WTC11 (cell line): ENCODE measurements around the gene SNX17.

Source experiments
- CREB1 ChIP-seq: sonication (generic); formaldehyde crosslinking; IDR thresholded peaks from 2 replicates; pipeline ENCODE4 v1.8.0; 2023; ENCODE audit warnings: mild to moderate bottlenecking, missing genetic modification reagents
- FOXP4 ChIP-seq: sonication (generic); formaldehyde crosslinking; IDR thresholded peaks from 2 replicates; pipeline ENCODE4 v1.8.0; 2022; ENCODE audit warnings: mild to moderate bottlenecking, missing genetic modification reagents
- JUN ChIP-seq: sonication (generic); formaldehyde crosslinking; IDR thresholded peaks from 2 replicates; pipeline ENCODE4 v1.8.0; 2023; ENCODE audit warnings: mild to moderate bottlenecking, missing genetic modification reagents
- NFATC4 ChIP-seq: fragments of 250-450 bp; sonication (Bioruptor Pico); IDR thresholded peaks from 2 replicates; pipeline ENCODE4 v1.9.0; 2021; ENCODE audit warnings: mild to moderate bottlenecking
- NR2C2 ChIP-seq: sonication (generic); formaldehyde crosslinking; IDR thresholded peaks from 2 replicates; pipeline ENCODE4 v1.8.0; 2022; ENCODE audit warnings: mild to moderate bottlenecking, missing genetic modification reagents
- PREB ChIP-seq: sonication (generic); formaldehyde crosslinking; IDR thresholded peaks from 2 replicates; pipeline ENCODE4 v1.8.1; 2022; ENCODE audit warnings: mild to moderate bottlenecking, missing genetic modification reagents, moderate library complexity, borderline replicate concordance
- SMAD3 ChIP-seq: sonication (generic); formaldehyde crosslinking; IDR thresholded peaks from 2 replicates; pipeline ENCODE4 v1.8.0; 2022; ENCODE audit warnings: missing genetic modification reagents, mild to moderate bottlenecking, borderline replicate concordance
- ZSCAN18 ChIP-seq: fragments of 250-450 bp; sonication (Bioruptor Pico); IDR thresholded peaks from 2 replicates; pipeline ENCODE4 v2.1.2; 2022; ENCODE audit warnings: mild to moderate bottlenecking, moderate library complexity
- TF ChIP-seq, protein P1 (sequence below): fragments of 200-600 bp; IDR thresholded peaks from 2 replicates; pipeline ENCODE4 v1.8.0; 2022; ENCODE audit warnings: antibody characterized with exemption
- TF ChIP-seq, protein P2 (sequence below): sonication (generic); formaldehyde crosslinking; IDR thresholded peaks from 2 replicates; pipeline ENCODE4 v1.8.0; 2022; ENCODE audit warnings: mild to moderate bottlenecking, missing genetic modification reagents
- TF ChIP-seq, protein P3 (sequence below): sonication (generic); formaldehyde crosslinking; IDR thresholded peaks from 2 replicates; pipeline ENCODE4 v1.8.0; 2023; ENCODE audit warnings: missing genetic modification reagents
- TF ChIP-seq, protein P4 (sequence below): sonication (generic); formaldehyde crosslinking; IDR thresholded peaks from 2 replicates; pipeline ENCODE4 v1.8.0; 2023; ENCODE audit warnings: missing genetic modification reagents, mild to moderate bottlenecking, borderline replicate concordance
- TF ChIP-seq, protein P5 (sequence below): sonication (generic); formaldehyde crosslinking; IDR thresholded peaks from 2 replicates; pipeline ENCODE4 v1.8.1; 2023; ENCODE audit warnings: mild to moderate bottlenecking, missing genetic modification reagents

- TF ChIP-seq, protein P1, sequence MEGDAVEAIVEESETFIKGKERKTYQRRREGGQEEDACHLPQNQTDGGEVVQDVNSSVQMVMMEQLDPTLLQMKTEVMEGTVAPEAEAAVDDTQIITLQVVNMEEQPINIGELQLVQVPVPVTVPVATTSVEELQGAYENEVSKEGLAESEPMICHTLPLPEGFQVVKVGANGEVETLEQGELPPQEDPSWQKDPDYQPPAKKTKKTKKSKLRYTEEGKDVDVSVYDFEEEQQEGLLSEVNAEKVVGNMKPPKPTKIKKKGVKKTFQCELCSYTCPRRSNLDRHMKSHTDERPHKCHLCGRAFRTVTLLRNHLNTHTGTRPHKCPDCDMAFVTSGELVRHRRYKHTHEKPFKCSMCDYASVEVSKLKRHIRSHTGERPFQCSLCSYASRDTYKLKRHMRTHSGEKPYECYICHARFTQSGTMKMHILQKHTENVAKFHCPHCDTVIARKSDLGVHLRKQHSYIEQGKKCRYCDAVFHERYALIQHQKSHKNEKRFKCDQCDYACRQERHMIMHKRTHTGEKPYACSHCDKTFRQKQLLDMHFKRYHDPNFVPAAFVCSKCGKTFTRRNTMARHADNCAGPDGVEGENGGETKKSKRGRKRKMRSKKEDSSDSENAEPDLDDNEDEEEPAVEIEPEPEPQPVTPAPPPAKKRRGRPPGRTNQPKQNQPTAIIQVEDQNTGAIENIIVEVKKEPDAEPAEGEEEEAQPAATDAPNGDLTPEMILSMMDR = no peak
- no peak for TF ChIP-seq CREB1
- TF ChIP-seq, protein P2, sequence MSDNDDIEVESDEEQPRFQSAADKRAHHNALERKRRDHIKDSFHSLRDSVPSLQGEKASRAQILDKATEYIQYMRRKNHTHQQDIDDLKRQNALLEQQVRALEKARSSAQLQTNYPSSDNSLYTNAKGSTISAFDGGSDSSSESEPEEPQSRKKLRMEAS (CRISPR knock-in tag) = no peak
- TF ChIP-seq ZSCAN18 (CRISPR knock-in tag) = no peak
- no peak for TF ChIP-seq NR2C2 (CRISPR knock-in tag)
- no peak for TF ChIP-seq NFATC4 (CRISPR knock-in tag)
- no peak for TF ChIP-seq SMAD3 (CRISPR knock-in tag)
- TF ChIP-seq FOXP4 (CRISPR knock-in tag) = no peak
- TF ChIP-seq, protein P3, sequence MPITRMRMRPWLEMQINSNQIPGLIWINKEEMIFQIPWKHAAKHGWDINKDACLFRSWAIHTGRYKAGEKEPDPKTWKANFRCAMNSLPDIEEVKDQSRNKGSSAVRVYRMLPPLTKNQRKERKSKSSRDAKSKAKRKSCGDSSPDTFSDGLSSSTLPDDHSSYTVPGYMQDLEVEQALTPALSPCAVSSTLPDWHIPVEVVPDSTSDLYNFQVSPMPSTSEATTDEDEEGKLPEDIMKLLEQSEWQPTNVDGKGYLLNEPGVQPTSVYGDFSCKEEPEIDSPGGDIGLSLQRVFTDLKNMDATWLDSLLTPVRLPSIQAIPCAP (CRISPR knock-in tag) = no peak
- TF ChIP-seq, protein P4, sequence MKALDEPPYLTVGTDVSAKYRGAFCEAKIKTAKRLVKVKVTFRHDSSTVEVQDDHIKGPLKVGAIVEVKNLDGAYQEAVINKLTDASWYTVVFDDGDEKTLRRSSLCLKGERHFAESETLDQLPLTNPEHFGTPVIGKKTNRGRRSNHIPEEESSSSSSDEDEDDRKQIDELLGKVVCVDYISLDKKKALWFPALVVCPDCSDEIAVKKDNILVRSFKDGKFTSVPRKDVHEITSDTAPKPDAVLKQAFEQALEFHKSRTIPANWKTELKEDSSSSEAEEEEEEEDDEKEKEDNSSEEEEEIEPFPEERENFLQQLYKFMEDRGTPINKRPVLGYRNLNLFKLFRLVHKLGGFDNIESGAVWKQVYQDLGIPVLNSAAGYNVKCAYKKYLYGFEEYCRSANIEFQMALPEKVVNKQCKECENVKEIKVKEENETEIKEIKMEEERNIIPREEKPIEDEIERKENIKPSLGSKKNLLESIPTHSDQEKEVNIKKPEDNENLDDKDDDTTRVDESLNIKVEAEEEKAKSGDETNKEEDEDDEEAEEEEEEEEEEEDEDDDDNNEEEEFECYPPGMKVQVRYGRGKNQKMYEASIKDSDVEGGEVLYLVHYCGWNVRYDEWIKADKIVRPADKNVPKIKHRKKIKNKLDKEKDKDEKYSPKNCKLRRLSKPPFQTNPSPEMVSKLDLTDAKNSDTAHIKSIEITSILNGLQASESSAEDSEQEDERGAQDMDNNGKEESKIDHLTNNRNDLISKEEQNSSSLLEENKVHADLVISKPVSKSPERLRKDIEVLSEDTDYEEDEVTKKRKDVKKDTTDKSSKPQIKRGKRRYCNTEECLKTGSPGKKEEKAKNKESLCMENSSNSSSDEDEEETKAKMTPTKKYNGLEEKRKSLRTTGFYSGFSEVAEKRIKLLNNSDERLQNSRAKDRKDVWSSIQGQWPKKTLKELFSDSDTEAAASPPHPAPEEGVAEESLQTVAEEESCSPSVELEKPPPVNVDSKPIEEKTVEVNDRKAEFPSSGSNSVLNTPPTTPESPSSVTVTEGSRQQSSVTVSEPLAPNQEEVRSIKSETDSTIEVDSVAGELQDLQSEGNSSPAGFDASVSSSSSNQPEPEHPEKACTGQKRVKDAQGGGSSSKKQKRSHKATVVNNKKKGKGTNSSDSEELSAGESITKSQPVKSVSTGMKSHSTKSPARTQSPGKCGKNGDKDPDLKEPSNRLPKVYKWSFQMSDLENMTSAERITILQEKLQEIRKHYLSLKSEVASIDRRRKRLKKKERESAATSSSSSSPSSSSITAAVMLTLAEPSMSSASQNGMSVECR (CRISPR knock-in tag) = no peak
- TF ChIP-seq PREB (CRISPR knock-in tag) = no peak
- no peak for TF ChIP-seq JUN (CRISPR knock-in tag)
- TF ChIP-seq, protein P5, sequence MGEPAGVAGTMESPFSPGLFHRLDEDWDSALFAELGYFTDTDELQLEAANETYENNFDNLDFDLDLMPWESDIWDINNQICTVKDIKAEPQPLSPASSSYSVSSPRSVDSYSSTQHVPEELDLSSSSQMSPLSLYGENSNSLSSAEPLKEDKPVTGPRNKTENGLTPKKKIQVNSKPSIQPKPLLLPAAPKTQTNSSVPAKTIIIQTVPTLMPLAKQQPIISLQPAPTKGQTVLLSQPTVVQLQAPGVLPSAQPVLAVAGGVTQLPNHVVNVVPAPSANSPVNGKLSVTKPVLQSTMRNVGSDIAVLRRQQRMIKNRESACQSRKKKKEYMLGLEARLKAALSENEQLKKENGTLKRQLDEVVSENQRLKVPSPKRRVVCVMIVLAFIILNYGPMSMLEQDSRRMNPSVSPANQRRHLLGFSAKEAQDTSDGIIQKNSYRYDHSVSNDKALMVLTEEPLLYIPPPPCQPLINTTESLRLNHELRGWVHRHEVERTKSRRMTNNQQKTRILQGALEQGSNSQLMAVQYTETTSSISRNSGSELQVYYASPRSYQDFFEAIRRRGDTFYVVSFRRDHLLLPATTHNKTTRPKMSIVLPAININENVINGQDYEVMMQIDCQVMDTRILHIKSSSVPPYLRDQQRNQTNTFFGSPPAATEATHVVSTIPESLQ = no peak
These were observed 8.4 kb downstream of the SNX17 start for GRCh38 chr2:27378809-27379290.
